ENCODE results near the gene PGAM1.
A peak's percentile ranks its signal among the peaks of the same experiment; 100 is the strongest.
"Not testable (repeated sequence)": the region's sequence is repeated elsewhere in the genome, so short reads cannot be mapped to it uniquely, and the experiment has no call there.

The PGAM1 gene

GRCh38 chr10:97425964-97426775, at the start of gene PGAM1:
Gene PGAM1 (plus strand): TSS chr10:97426191. CDS start chr10:97426308, 117 bp downstream.
- peak; percentile 85 to 93 (median 91) for DNase-seq (ENCODE audit: low read depth in 3 of 3)

DNA sequence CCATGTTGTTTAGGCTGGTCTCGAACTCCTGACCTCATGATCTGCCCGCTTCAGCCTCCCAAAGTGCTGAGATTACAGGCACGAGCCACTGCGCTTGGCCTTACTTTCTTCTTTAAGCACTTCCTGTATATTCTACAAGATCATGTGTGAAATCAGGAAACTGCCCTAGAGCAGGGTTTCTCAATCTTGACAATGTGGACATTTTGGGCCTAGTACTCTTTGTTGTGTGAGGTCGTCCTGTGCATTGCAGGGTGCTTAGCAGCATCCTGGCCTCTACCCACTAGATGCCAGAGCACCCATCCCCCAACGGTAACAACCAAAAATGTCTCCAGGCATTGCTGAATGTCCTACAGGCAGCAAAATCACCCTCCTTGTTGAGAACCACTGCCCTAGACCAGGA, 49.6 kb upstream of the PGAM1 start:
- no peak for DNase-seq (ENCODE audit: low read depth in 3 of 3)

- DNase-seq (ENCODE audit: low read depth in 3 of 3) = no peak
Observed at GRCh38 chr10:97378933-97379921, 46.8 kb upstream of the PGAM1 start.

GRCh38 chr10:97380516-97380915, 45.5 kb upstream of the PGAM1 start:
- DNase-seq (ENCODE audit: low read depth in 3 of 3) = no peak

DNA sequence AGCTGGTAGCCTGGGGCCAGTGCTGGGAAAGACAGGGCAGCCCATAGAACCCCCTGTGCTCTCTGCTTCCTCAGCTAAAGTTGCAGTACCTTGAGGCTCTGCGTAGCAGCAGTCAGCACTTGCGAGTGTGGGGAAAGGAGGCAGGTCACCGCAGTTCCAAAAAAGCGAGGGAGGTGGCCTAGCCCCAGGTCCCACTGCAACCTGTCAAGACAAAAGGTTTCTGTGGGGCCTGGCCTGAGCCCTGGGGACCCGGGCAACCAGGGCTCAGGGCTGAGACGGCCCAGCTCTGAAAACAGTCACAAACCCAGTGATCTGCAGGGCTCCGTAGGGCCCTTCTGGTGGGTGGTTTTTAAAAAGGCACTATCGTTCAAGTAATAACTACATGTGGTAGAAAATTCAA, 44.4 kb upstream of the PGAM1 start:
- no peak for DNase-seq (ENCODE audit: low read depth in 3 of 3)

DNA sequence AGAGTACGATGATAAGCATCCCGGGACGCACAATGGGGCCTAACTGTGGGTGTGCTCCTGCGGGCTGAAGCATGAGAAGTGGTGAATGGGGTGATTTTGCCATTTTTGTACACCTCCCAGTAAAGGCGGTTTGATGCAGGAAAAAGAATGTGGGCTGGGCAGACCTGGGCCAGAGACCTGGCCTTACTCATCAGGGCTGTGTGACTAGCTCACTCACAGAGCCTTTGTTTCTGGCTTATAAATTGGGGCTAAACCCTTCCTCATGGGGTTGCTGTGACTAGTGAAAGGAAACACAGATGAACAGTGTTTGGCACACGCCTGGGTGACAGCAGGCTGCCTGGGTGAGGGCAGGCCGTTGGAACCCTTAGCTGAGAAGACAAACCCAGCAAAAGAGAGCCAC, 42.8 kb upstream of the PGAM1 start:
- DNase-seq (ENCODE audit: low read depth in 3 of 3) = no peak

DNA sequence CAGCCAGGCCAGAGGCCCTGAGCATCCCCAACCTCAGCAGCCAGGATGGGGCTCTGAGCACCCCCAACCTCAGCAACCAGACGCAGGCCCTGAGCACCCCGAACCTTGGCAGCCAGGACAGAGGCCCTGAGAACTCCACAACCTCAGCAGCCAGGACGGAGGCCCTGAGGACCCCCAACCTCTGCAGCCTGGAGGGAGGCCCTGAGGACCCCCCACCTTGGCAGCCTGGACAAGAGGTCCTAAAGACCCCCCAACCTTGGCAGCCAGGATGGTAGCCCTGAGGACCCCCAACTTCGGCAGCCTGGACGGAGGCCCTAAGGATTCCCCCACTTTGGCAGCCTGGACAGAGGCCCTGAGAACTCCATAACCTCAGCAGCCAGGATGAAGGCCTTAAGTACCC, 41.8 kb upstream of the PGAM1 start:
- no peak for DNase-seq (ENCODE audit: low read depth in 3 of 3)

DNA sequence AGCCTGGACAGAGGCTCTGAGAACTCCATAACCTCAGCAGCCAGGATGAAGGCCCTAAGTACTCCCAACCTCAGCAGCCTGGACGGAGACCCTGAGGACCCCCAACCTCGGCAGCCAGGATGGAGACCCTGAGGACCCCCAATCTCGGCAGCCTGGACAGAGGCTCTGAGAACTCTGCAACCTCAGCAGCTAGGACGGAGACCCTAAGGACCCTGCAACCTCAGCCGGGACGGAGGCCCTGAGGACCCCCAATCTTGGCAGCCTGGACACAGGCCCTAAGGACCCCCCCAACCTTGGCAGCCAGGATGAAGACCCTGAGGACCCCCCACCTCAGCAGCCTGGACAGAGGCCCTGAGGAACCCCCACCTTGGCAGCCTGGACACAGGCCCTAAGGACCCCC, 41.4 kb upstream of the PGAM1 start:
- no peak for DNase-seq (ENCODE audit: low read depth in 3 of 3)

DNA sequence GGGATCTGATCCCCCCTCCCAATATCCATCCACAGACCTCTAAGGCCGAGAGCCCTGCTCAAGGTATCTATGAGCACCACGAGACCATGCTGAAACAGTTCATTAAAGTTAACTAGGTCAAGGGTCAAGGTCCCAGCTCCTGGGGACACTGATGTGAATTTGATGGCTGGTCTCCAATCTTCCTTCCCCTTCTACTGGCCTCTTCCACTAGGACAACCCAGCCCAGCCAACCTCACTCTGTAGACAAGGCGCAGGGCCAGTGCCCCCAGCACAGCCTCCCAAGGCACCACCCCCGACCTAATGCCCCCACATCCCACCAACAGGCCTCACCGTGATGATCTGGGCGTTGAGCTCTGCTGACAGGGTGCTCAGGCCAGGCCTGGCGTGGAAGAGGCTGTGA, 40.4 kb upstream of the PGAM1 start:
- no peak for DNase-seq (ENCODE audit: low read depth in 3 of 3)

DNA sequence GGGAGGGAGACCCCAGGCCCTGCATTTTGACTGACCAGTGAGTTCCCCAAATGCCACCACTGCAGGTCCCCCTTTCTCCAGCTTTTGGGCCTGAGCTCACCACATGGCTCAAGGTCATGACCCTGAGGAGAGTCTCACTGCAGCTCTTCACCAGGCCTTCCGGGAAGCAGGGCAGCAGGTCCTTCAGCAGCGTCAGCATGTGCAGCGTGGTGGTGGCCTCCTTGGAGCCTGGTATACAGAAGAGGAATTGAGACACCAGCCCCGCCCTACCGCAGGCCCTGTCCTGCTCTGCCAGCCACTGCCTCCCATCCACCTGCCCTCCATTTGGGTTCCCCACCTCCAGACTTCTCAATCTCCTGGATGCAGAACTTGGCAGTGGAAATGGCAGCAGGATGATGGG, 37.8 kb upstream of the PGAM1 start:
- no peak for DNase-seq (ENCODE audit: low read depth in 3 of 3)

- no peak for DNase-seq (ENCODE audit: low read depth in 3 of 3)
Observed at GRCh38 chr10:97390091-97390490, 35.9 kb upstream of the PGAM1 start.

GRCh38 chr10:97393034-97393573, 32.9 kb upstream of the PGAM1 start:
- DNase-seq (ENCODE audit: low read depth in 3 of 3) = no peak

GRCh38 chr10:97396056-97396455, 29.9 kb upstream of the PGAM1 start:
- DNase-seq (ENCODE audit: low read depth in 3 of 3) = no peak

- DNase-seq (ENCODE audit: low read depth in 3 of 3) = no peak
Observed at GRCh38 chr10:97399843-97400545, 26.0 kb upstream of the PGAM1 start.

- peak; percentile 66 to 85 (median 71) for DNase-seq (ENCODE audit: low read depth in 3 of 3)
Observed at GRCh38 chr10:97400665-97401454, 25.1 kb upstream of the PGAM1 start, which contains the start of gene RRP12. Gene RRP12 (minus strand): TSS chr10:97401340. CDS start chr10:97401231, 109 bp downstream.

DNA sequence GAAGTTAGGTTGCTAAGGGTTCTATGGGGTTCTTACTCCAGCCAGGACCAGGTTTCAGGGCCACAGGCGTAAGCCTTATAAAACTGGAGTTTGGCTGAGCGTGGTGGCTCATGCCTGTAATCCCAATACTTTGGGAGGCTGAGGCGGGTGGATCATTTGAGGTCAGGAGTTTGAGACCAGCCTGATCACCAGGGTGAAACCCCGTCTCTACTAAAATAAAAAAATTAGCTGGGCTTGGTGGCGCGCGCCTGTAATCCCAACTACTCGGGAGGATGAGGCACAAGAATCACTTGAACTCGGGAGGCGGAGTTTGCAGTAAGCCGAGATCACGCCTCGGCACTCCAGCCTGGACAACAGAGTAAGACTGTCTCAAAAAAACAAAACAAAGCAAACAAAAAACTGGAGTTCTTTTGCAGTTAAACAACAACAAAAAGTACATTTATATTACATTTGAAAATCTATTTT, 24.5 kb upstream of the PGAM1 start:
- no peak for DNase-seq (ENCODE audit: low read depth in 3 of 3)

- no peak for DNase-seq (ENCODE audit: low read depth in 3 of 3)
Observed at GRCh38 chr10:97404044-97404443, 21.9 kb upstream of the PGAM1 start.

DNA sequence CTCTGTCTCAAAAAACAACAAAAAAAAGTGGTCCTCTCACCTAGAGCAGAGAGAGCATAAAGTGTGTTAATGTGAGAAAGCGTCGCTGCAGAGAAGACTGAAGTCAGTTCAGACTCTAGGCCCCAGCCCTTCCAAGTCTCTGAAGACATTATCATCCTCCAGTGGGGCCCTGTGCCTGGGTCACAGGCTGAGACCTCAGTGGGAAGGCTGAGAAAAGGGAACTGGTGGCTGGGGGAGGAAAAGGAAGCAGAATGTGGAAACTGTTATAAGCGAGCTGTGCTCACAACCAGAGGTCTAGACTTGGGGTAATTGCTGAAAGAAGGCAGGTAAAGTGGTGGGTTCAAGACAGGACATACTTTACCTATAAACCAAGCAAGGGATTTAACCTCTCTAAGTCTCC, 19.9 kb upstream of the PGAM1 start:
- no peak for DNase-seq (ENCODE audit: low read depth in 3 of 3)

GRCh38 chr10:97406483-97406882, 19.5 kb upstream of the PGAM1 start:
- not testable (repeated sequence) for DNase-seq (ENCODE audit: low read depth in 3 of 3)

DNA sequence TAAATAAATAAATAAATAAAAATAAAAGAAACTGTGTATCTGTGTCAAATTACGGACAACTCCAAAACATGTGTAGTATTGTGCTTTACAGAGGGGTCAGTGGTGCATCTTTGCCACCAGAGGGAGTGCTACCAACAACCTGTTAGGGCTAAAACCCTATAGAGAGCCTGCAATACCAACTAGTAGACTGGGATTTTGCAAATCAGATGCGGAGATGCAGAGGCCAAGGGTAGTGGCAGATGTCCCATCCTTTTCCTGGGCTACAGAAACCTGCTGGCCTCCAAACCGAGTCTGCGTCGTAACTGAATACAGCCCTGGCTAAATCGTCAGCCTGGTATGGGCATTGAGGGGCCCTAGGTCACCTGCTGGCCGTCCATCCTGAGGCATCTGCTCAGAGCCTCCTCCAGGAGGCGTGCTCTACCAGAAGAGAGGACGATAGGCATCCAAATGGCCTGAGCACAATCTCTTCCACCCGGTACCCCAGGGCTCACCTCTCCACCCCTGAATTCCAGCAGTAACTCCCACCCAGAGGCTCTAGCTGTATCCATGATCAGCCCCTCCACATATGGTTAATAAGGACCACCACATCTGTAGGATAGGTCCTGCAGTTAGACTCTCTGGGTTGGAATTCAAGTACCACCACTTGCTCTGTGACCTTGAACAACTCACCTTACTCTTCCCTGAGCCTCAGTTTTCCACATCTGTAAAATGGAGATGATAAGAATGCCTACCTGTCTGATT, 18.6 kb upstream of the PGAM1 start:
- DNase-seq (ENCODE audit: low read depth in 3 of 3) = peak in 1 of 3 experiments; percentile 52
